Common myeloid progenitor, CD34-positive (primary cell): ENCODE results near the gene CCDC68. TPM values are rescaled to one million over a fixed set of nuclear protein-coding genes. Genes with fewer than 3 reads are reported as not detected.
A peak's percentile ranks its signal among the peaks of the same experiment; 100 is the strongest.

ENCODE experiments used
- CTCF ChIA-PET: fragments of 350-600 bp; sonication (Branson Sonifier 250); formaldehyde crosslinking; loops from one replicate; lab custom pipeline; 2021; ENCODE audit warnings: antibody characterized with exemption; lab: Charles Lee
- POLR2A ChIA-PET: fragments of 350-600 bp; sonication (Branson Sonifier 250); formaldehyde crosslinking; loops from one replicate; lab custom pipeline; 2021; ENCODE audit warnings: antibody characterized with exemption; lab: Charles Lee
- DNase-seq, 3 donors: peaks; one replicate each; pipeline versions ENCODE4 v3.0.0 to v3.0.0-alpha.2; 2013
- H3K27ac ChIP-seq, 2 experiments: 1 replicate in 1 of 2; 2 replicates in 1 of 2; pipeline ENCODE4 v1.7.0; 2013; ENCODE audit warnings: inconsistent platforms in 2 of 2, low read length in 2 of 2, mild to moderate bottlenecking in 2 of 2, low read depth in 1 of 2, moderate library complexity in 1 of 2; ENCODE audit not compliant: severe bottlenecking in 2 of 2, insufficient read depth in 1 of 2, poor library complexity in 1 of 2
- H3K27me3 ChIP-seq, 5 experiments: replicated peaks in 2 of 5; 1 replicate in 3 of 5; 2 replicates in 2 of 5; pipeline versions ENCODE4 v1.6.1 to v1.7.0; 2013; ENCODE audit warnings: low read length in 4 of 5, mild to moderate bottlenecking in 2 of 5, moderate library complexity in 2 of 5, inconsistent platforms in 1 of 5; ENCODE audit not compliant: insufficient read depth in 5 of 5, control insufficient read depth in 4 of 5
- H3K36me3 ChIP-seq, 4 experiments: 1 replicate in 2 of 4; 2 replicates in 2 of 4; pipeline versions ENCODE4 v1.6.1 to v1.7.0; 2013; ENCODE audit warnings: low read length in 3 of 4, control low read depth in 1 of 4, mild to moderate bottlenecking in 1 of 4; ENCODE audit not compliant: control insufficient read depth in 4 of 4, insufficient read depth in 4 of 4
- H3K4me1 ChIP-seq, 4 experiments: 1 replicate in 3 of 4; 2 replicates in 1 of 4; pipeline versions ENCODE4 v1.6.1 to v1.7.1; 2013; ENCODE audit warnings: low read length in 3 of 4, mild to moderate bottlenecking in 3 of 4, control low read depth in 1 of 4, inconsistent platforms in 1 of 4, moderate library complexity in 1 of 4; ENCODE audit not compliant: control insufficient read depth in 4 of 4, insufficient read depth in 4 of 4; ENCODE audit errors: control extremely low read depth in 1 of 4
- H3K4me3 ChIP-seq, 7 experiments: 1 replicate in 4 of 7; 2 replicates in 3 of 7; pipeline versions ENCODE4 v1.5.1 to v1.7.0; 2013; ENCODE audit warnings: mild to moderate bottlenecking in 7 of 7, low read length in 6 of 7, moderate library complexity in 6 of 7, inconsistent platforms in 2 of 7, low read depth in 2 of 7, control low read depth in 1 of 7; ENCODE audit not compliant: insufficient read depth in 4 of 7, control insufficient read depth in 1 of 7; ENCODE audit errors: extremely low read depth in 1 of 7
- H3K9me3 ChIP-seq, 5 experiments: 1 replicate in 4 of 5; 2 replicates in 1 of 5; pipeline versions ENCODE4 v1.6.1 to v1.7.1; 2013; ENCODE audit warnings: low read length in 4 of 5, mild to moderate bottlenecking in 2 of 5, inconsistent platforms in 1 of 5, low read depth in 1 of 5, moderate library complexity in 1 of 5; ENCODE audit not compliant: control insufficient read depth in 4 of 5, insufficient read depth in 2 of 5; ENCODE audit errors: control extremely low read depth in 1 of 5
- WGBS: methylation state at CpG from one replicate; pipeline ENCODE4 v1.1.5; 2013; ENCODE audit not compliant: insufficient coverage; 5-methylcytosine and 5-hydroxymethylcytosine counted together
- polyA plus RNA-seq: library from polyadenylated mRNA; unstranded; fragments of 120-200 nt; gene quantifications from one replicate; pipeline ENCODE4 v1.2.1, GENCODE V29; 2013

The CCDC68 gene, protein sequence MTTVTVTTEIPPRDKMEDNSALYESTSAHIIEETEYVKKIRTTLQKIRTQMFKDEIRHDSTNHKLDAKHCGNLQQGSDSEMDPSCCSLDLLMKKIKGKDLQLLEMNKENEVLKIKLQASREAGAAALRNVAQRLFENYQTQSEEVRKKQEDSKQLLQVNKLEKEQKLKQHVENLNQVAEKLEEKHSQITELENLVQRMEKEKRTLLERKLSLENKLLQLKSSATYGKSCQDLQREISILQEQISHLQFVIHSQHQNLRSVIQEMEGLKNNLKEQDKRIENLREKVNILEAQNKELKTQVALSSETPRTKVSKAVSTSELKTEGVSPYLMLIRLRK
- 0.08 TPM for polyA plus RNA-seq

DNA sequence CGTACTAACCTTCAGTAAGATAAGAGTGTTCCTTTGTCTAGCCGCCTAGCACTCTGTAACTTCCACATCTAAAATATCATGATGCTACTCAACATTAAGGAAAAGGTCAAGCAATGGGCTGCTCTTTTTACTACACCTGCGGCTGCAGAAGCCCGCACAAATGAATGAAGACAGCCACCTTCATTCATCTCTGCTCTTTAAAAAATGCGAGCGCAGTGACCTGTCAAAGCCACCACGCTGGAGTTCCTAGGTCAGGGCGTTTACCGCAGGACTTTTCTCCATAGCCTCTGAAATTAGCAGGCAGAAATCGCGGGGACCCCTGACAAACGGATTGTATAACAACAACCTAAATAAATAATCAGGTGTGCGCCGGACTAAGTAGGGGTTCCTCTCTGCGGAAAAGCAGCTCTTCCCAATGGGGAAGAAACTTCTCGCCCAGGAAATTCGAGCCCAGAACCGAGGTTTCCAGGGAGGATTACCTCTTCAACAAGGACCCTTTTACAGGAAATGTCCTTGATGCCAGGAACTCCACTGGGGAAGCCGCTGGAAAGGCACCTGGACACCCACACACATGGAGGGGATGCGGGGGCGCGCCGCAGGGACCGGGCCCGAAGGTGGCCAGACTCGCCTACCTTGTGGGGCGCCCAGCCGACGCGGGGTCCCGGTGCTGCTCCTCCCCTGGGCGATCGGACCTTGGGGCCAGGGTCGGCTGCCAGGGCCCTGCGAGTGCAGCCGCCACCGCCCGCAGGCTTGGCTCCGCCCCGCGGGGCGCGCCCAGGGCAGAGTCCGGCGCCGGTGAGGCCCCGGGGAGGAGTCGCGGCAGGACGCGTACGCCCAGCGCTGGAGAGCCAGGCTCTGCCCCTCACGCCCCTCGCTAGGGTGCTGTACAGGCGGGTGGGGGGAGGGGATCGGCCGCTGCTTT lies at the start of gene CCDC68:
CCDC68 (minus strand) TSS at position 758 of the 922 bp plus-strand sequence. CDS start 16,670 bp downstream, outside the sequence.
- peaks cover 2 to 43% (median 21%) of the 10 kb centered on the region in 5 experiments for H3K27me3 ChIP-seq
- H3K9me3 ChIP-seq: peaks cover 0 to 9% (median 0%) of the 10 kb centered on the region in 5 experiments
- peak in 2 of 3 donors; percentile 8 to 22 for DNase-seq
- 10% methylated on average over 47 of the region's 58 CpGs for WGBS
- no peaks in the 10 kb centered on the region for H3K36me3 ChIP-seq
- peak within 1 kb of the TSS in 6 of 7 experiments; percentile 24 to 73 (median 60) for H3K4me3 ChIP-seq
- POLR2A ChIA-PET: no interaction called here
- H3K27ac ChIP-seq: no peak within 1 kb of the TSS
- CTCF ChIA-PET: interaction anchor here (1.3 to 1.4 kb wide), 2 partner anchors 9 to 281 kb away, joined by 3 read pairs; no protein-coding TSS in a partner anchor
- H3K4me1 ChIP-seq: peaks cover 0 to 12% (median 8%) of the 10 kb centered on the region in 4 experiments

DNA sequence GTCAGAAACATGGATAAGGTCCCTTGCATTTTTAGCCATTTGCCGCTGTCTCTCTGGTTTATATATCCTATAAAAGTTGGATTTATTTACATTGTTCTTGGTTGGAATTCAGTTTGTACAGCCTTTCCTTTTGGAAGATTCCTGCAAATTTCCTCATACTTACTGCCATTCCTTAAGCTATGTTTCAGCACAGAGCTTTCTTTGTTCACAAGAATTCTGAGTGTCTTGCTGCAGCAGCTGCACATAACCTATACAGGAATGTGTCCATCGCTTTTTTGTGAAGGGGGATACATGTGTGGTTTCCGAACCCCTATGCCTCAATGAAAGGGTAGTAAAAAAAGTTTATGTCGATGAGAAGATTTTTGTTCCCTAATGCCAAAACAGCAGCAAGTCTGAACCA lies 48.3 kb upstream of the CCDC68 start:
- no peak for DNase-seq
- Histone ChIP-seq H3K4me1 (no peaks in the 10 kb centered on the region), H3K4me3 (no peak overlapping the region), H3K27ac (no peak overlapping the region), H3K9me3 (no peaks in the 10 kb centered on the region), H3K36me3 (no peaks in the 10 kb centered on the region), H3K27me3 (peaks cover 0 to 1% (median 0%) of the 10 kb centered on the region in 5 experiments)
- 100% methylated on average over 3 of the region's 4 CpGs for WGBS
- ChIA-PET POLR2A (no interaction called here), CTCF (no interaction called here)

DNA sequence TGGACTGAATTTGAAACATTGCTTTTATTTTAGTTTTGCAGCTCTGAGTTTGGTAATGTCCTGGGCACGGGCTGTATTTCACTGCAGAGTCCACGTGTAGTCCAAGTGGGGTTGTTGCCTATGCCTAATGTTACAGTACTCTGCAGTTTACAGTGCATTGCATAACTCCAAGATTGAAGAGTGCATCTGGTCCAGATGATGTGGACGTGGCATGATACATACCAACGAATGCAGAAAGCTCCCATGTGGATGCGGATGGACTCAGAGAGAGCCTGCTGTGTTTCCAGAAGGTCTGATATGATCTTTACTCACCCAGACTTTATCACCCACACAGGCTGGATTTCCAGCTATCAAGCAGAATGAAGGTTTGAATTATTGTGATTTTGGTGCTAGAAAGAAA lies 44.4 kb upstream of the CCDC68 start:
- Histone ChIP-seq H3K4me3 (no peak overlapping the region), H3K27ac (no peak overlapping the region), H3K36me3 (no peaks in the 10 kb centered on the region), H3K4me1 (no peaks in the 10 kb centered on the region), H3K27me3 (no peaks in the 10 kb centered on the region), H3K9me3 (no peaks in the 10 kb centered on the region)
- POLR2A ChIA-PET: interaction anchor here (0.6 kb wide), 1 partner anchor 148 kb away, joined by 3 read pairs; no protein-coding TSS in a partner anchor
- CTCF ChIA-PET: interaction anchor here (1.1 kb wide), 1 partner anchor 12 kb away, joined by 3 read pairs; no protein-coding TSS in a partner anchor
- no peak for DNase-seq
- 90% methylated on average over 5 of the region's 5 CpGs for WGBS

DNA sequence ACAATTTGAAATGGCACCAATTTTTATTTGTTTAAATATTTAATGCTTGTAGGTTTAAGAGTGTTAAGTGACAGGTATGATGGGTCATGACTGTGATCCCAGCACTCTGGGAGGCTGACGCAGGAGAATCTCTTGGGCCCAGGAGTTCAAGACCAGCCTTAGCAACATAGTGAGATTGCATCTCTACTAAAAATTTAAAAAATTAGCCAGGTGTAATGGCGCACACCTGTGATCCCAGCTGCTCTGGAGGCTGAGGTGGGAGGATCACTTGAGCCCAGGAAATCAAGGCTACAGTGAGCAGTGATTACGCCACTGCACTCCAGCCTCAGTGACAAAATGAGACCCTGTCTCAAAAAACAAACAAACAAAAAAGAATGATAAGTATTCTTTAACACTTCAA lies 43.0 kb upstream of the CCDC68 start:
- POLR2A ChIA-PET: no interaction called here

DNA sequence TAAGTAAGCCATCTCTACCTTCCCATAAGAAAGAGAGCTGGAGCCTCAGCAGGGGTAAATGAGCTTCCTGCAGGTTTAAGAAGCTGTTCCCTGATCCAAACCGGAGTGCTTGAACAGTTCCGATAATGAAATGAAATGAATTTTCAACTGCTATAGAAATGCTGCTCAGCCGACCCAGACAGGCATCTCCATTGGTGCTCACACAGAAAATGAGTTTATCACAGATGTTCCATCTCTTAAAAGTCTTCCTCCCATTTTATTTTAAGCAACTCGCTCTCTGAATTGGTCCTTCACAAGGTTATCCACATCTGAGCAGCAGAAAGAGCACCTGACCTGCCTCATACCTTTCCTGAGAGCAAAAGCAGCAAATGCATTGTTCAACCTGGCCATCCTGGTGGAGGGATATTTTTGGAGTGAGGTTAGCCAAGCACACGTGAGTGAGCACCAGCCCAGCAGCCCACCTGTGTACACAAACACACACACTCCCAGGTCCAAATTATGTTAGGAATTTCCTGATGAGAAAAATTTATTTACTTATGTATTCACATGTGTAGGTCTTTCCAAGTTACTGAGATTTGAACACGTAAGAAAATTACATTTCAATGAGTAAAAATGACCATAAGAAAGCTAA lies 42.2 kb upstream of the CCDC68 start:
- H3K4me1 ChIP-seq: no peaks in the 10 kb centered on the region
- ChIA-PET CTCF (interaction anchor here (0.9 kb wide), 1 partner anchor 18 kb away, joined by 3 read pairs; no protein-coding TSS in a partner anchor), POLR2A (no interaction called here)
- 95% methylated on average over 3 of the region's 6 CpGs for WGBS
- no peak overlapping the region for H3K4me3 ChIP-seq
- no peaks in the 10 kb centered on the region for H3K36me3 ChIP-seq
- H3K27me3 ChIP-seq: no peaks in the 10 kb centered on the region
- DNase-seq: no peak
- no peak overlapping the region for H3K27ac ChIP-seq
- no peaks in the 10 kb centered on the region for H3K9me3 ChIP-seq

More for the DNA sequence above, 43.0 kb upstream of the CCDC68 start:
- H3K36me3 ChIP-seq: no peaks in the 10 kb centered on the region
- no peak overlapping the region for H3K27ac ChIP-seq
- H3K27me3 ChIP-seq: no peaks in the 10 kb centered on the region
- WGBS: 100% methylated on average over 1 of the region's 3 CpGs
- CTCF ChIA-PET: interaction anchor here (0.9 kb wide), 1 partner anchor 19 kb away, joined by 3 read pairs; no protein-coding TSS in a partner anchor
- no peak overlapping the region for H3K4me3 ChIP-seq
- H3K9me3 ChIP-seq: no peaks in the 10 kb centered on the region
- no peak for DNase-seq
- no peaks in the 10 kb centered on the region for H3K4me1 ChIP-seq

DNA sequence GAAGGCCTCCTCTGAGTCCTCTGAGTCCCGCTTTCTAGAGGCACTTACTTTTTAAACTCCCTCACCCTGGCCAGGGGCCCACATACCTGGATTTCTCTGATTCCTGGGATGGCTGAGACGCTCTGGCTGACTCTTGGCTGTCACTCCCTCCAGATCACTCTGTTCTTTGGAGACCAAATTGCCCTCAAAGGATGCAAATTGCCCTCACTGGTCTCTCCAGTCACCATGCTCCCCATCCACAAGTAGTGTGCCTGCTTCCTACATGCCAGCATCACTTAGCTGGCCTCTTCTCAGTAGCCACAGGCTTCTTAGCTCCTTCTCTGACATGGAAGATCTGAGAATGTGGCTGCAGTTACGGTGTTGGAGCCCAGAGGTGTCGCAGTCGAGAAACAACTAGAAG lies 41.3 kb upstream of the CCDC68 start:
- DNase-seq: no peak
- Histone ChIP-seq H3K9me3 (no peaks in the 10 kb centered on the region), H3K36me3 (no peaks in the 10 kb centered on the region), H3K4me3 (no peak overlapping the region), H3K4me1 (no peaks in the 10 kb centered on the region), H3K27me3 (no peaks in the 10 kb centered on the region), H3K27ac (no peak overlapping the region)
- CTCF ChIA-PET: no interaction called here
- 90% methylated on average over 5 of the region's 5 CpGs for WGBS
- POLR2A ChIA-PET: no interaction called here
